ENCODE measurements around the gene TRAPPC14. TPM values are rescaled to one million over a fixed set of nuclear protein-coding genes. Genes with fewer than 3 reads are reported as not detected.

Gene TRAPPC14
- total and polyA plus RNA-seq, 2 of the 13 experiments (the other 11 are each of a cell fraction or from before 2014, with no cell fraction given): 4.7 to 9.6 TPM

DNA sequence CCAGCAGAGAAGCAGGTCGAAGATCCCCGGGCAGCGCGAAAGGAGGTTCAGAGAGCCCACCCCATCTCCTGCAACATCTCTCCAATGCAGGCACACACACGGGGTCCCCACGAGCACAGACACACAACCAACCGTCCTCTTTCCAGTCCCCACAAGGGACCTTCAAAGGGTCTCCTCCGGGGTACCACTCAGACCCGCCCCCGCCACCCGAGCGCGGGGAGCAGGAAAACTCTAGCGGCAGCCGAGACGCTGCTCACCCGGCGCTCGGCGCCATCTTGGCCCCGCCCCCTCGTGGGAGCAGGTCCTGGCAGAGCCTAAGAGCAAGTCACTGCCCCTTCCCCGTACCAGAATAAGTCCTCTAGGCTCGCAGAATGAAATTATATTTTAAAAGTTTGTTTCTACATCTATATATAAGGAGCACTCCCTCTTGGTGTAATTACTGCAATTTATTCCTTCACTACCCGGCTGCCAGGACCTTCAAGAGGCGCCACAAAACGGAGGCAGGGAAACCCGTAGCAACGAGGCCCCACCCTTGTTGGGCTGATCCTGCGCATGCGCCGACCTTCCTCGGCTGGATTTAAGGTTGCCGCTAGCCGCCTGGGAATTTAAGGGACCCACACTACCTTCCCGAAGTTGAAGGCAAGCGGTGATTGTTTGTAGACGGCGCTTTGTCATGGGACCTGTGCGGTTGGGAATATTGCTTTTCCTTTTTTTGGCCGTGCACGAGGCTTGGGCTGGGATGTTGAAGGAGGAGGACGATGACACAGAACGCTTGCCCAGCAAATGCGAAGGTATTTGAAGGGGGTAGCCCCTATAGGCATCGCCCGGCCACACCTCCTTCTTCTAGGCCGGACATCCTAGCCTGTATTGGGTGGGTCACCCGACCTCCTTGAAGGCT, 39.2 kb downstream of the TRAPPC14 start, which contains the start of the genes CNPY4 and TAF6 (continued):
- TF ChIP-seq NFE2L1 (CRISPR knock-in tag; IDR thresholded peaks at IDR 0.05; ENCODE audit: borderline replicate concordance) (no peak), RXRA (CRISPR knock-in tag; IDR thresholded peaks at IDR 0.05) (0 out of 2 replicates have a peak, but pooled peaks have one; percentile 59), HMGA1 (CRISPR knock-in tag; conservative IDR thresholded peaks at IDR 0.05) (no peak), ZNF235 (CRISPR knock-in tag; IDR thresholded peaks at IDR 0.05; ENCODE audit: borderline replicate concordance) (no peak; the same call in 1 of the 2 replicates), TOPORS (CRISPR knock-in tag; IDR thresholded peaks at IDR 0.05) (no peak), ZNF274 (CRISPR knock-in tag; IDR thresholded peaks at IDR 0.05) (no peak), RFXANK (CRISPR knock-in tag; IDR thresholded peaks at IDR 0.05) (0 out of 2 replicates have a peak, but pooled peaks have one; percentile 40), ZFYVE20 (CRISPR knock-in tag; IDR thresholded peaks at IDR 0.05; ENCODE audit: borderline replicate concordance, low read depth) (no peak), ZNF180 (CRISPR knock-in tag; IDR thresholded peaks at IDR 0.05; ENCODE audit: borderline replicate concordance, low read depth) (no peak), PCBP2 (optimal IDR thresholded peaks at IDR 0.05; ENCODE audit: low read depth, low read length, poor library complexity, severe bottlenecking) (no peak), NAIF1 (CRISPR knock-in tag; IDR thresholded peaks at IDR 0.05; ENCODE audit: borderline replicate concordance) (peak; percentile 58; the same call in 1 of the 2 replicates), KDM3A (CRISPR knock-in tag; IDR thresholded peaks at IDR 0.05; ENCODE audit: low read depth) (peak; percentile 31; the same call in 1 of the 2 replicates), NFYB (CRISPR knock-in tag; IDR thresholded peaks at IDR 0.05) (peak; percentile 65), ZNF567 (CRISPR knock-in tag; IDR thresholded peaks at IDR 0.05; ENCODE audit: borderline replicate concordance) (no peak), ZNF367 (CRISPR knock-in tag; IDR thresholded peaks at IDR 0.05; ENCODE audit: borderline replicate concordance) (0 out of 2 replicates have a peak, but pooled peaks have one; percentile 26), LCORL (IDR thresholded peaks at IDR 0.05) (0 out of 2 replicates have a peak, but pooled peaks have one; percentile 61), LCORL (CRISPR knock-in tag; IDR thresholded peaks at IDR 0.05) (no peak; the same call in 1 of the 2 replicates)
- TF ChIP-seq, protein P1, sequence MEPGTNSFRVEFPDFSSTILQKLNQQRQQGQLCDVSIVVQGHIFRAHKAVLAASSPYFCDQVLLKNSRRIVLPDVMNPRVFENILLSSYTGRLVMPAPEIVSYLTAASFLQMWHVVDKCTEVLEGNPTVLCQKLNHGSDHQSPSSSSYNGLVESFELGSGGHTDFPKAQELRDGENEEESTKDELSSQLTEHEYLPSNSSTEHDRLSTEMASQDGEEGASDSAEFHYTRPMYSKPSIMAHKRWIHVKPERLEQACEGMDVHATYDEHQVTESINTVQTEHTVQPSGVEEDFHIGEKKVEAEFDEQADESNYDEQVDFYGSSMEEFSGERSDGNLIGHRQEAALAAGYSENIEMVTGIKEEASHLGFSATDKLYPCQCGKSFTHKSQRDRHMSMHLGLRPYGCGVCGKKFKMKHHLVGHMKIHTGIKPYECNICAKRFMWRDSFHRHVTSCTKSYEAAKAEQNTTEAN (CRISPR knock-in tag; conservative IDR thresholded peaks at IDR 0.05): peak; percentile 83
- TF ChIP-seq, protein P2, sequence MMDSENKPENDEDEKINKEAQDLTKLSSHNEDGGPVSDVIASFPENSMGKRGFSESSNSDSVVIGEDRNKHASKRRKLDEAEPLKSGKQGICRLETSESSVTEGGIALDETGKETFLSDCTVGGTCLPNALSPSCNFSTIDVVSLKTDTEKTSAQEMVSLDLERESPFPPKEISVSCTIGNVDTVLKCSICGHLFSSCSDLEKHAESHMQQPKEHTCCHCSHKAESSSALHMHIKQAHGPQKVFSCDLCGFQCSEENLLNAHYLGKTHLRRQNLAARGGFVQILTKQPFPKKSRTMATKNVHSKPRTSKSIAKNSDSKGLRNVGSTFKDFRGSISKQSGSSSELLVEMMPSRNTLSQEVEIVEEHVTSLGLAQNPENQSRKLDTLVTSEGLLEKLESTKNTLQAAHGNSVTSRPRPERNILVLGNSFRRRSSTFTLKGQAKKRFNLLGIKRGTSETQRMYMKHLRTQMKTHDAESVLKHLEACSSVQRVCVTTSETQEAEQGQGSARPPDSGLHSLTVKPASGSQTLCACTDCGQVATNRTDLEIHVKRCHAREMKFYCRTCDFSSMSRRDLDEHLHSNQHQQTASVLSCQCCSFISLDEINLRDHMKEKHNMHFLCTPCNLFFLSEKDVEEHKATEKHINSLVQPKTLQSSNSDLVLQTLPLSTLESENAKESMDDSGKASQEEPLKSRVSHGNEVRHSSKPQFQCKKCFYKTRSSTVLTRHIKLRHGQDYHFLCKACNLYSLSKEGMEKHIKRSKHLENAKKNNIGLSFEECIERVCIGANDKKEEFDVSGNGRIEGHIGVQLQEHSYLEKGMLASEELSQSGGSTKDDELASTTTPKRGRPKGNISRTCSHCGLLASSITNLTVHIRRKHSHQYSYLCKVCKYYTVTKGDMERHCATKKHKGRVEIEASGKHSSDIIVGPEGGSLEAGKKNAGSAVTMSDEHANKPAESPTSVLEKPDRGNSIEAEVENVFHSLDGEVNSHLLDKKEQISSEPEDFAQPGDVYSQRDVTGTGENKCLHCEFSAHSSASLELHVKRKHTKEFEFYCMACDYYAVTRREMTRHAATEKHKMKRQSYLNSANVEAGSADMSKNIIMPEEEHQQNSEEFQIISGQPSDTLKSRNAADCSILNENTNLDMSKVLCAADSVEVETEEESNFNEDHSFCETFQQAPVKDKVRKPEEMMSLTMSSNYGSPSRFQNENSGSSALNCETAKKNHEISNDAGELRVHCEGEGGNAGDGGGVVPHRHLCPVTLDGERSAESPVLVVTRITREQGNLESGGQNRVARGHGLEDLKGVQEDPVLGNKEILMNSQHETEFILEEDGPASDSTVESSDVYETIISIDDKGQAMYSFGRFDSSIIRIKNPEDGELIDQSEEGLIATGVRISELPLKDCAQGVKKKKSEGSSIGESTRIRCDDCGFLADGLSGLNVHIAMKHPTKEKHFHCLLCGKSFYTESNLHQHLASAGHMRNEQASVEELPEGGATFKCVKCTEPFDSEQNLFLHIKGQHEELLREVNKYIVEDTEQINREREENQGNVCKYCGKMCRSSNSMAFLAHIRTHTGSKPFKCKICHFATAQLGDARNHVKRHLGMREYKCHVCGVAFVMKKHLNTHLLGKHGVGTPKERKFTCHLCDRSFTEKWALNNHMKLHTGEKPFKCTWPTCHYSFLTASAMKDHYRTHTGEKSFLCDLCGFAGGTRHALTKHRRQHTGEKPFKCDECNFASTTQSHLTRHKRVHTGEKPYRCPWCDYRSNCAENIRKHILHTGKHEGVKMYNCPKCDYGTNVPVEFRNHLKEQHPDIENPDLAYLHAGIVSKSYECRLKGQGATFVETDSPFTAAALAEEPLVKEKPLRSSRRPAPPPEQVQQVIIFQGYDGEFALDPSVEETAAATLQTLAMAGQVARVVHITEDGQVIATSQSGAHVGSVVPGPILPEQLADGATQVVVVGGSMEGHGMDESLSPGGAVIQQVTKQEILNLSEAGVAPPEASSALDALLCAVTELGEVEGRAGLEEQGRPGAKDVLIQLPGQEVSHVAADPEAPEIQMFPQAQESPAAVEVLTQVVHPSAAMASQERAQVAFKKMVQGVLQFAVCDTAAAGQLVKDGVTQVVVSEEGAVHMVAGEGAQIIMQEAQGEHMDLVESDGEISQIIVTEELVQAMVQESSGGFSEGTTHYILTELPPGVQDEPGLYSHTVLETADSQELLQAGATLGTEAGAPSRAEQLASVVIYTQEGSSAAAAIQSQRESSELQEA (CRISPR knock-in tag; IDR thresholded peaks at IDR 0.05; ENCODE audit: not compliant biosample characterization): no peak

Data from HepG2 (cell line).